GM12892 (cell line): Measurements from ENCODE around the gene PRKAG2.

Source experiments
- POLR2AphosphoS5 ChIP-seq: IDR thresholded peaks from 2 replicates; pipeline ENCODE4 v1.6.1; 2011; ENCODE audit warnings: low read depth, low read length, control low read depth
- TAF1 ChIP-seq: IDR thresholded peaks from 2 replicates; pipeline ENCODE4 v1.6.1; 2011; ENCODE audit warnings: low read depth, mild to moderate bottlenecking, control low read depth, low read length, borderline replicate concordance

DNA sequence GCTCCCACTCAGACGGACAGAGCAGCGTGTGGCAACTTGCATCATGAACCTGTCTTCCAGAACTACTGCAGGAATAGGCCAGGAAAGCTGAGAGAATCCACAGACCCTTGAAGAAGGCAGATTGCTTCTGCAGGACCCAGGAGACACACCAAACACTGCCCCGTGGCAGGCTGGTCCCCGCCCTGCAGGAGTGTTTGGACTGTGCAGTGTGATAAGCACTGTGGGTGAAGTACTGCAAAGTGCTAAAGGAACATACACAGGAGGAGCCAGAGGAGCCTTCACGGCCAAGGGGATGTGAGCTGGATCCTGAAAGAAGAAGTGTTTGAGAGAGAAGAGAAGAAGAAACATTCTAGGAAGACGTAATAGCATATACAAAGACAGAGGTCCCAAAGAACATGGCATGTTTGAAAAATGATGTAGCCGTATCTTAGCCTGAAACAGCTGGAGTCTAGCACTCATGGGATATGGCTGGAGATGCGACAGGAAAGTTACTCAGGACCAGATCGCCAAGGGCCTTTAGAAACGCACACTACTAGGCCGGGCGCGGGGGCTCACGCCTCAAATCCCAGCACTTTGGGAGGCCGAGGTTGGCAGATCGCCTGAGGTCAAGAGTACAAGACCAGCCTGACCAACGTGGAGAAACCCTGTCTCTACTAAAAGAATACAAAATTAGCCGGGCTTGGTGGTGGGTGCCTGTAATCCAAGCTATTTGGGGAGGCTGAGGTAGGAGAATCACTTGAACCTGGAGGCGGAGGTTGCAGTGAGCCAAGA is 260.3 kb downstream of the PRKAG2 start:
- TF ChIP-seq TAF1 = no peak
- no peak for TF ChIP-seq POLR2AphosphoS5
